ENCODE results near the gene VIPAS39. TPM values are rescaled to one million over a fixed set of nuclear protein-coding genes. Genes with fewer than 3 reads are reported as not detected.

VIPAS39 gene
- total and polyA plus RNA-seq, 9 of the 15 experiments (the other 6 are each of a cell fraction or from before 2014, with no cell fraction given): 5.7 to 25.6 (median 9.9) TPM

DNA sequence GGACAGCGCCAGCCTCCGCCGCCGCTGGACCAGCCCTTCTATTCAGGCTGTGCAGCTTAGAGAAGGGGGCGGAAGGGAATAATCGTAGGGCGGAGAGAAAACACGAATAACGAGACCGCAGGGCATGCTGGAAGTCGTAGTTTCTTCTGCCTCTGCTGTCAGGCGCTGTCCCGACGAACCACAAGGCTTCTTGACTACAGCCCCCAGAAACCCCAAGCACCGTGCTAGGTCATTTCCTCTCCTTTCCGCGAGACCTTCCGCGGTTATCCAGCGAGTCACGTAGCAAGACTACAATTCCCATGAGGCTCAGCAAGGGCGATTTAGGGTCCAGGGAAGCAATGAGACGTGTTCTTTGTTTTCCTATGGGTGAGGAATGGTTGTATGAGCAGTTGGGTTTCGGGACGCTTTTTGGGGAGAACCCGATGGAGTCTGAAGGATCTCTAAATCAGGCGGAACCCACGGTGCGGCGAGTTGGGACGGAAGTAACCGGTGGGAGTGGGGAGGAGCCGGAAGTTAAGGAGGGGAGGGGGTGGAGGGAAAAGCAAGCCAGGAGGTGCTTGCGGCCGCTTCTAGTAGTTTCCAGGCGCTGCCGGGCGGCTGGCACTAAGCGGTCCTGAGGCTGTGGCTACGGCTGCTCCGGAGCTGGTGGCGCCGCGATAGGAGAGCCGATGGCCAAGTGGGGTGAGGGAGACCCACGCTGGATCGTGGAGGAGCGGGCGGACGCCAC, at the start of gene VIPAS39, which contains the start of gene AHSA1 (continued):
- TF ChIP-seq, protein P1, sequence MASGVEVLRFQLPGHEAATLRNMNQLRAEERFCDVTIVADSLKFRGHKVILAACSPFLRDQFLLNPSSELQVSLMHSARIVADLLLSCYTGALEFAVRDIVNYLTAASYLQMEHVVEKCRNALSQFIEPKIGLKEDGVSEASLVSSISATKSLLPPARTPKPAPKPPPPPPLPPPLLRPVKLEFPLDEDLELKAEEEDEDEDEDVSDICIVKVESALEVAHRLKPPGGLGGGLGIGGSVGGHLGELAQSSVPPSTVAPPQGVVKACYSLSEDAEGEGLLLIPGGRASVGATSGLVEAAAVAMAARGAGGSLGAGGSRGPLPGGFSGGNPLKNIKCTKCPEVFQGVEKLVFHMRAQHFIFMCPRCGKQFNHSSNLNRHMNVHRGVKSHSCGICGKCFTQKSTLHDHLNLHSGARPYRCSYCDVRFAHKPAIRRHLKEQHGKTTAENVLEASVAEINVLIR (CRISPR knock-in tag; IDR thresholded peaks at IDR 0.05): peak; percentile 75
- TF ChIP-seq MCM2 (IDR thresholded peaks at IDR 0.05; ENCODE audit: low read depth) (no peak), MAFF (IDR thresholded peaks at IDR 0.05; ENCODE audit: low read length) (no peak; the same call in 1 of the 2 replicates), NR2F6 (CRISPR knock-in tag; IDR thresholded peaks at IDR 0.05) (no peak), MTA2 (IDR thresholded peaks at IDR 0.05; ENCODE audit: low read depth) (no peak), WHSC1 (IDR thresholded peaks at IDR 0.05; ENCODE audit: low read length) (no peak), COPS2 (conservative IDR thresholded peaks at IDR 0.05) (no peak), TBL1XR1 (IDR thresholded peaks at IDR 0.05; ENCODE audit: low read length in 2 of 2) (peak in 1 of 2 experiments; percentile 20; a peak in 1 of 4 replicates), MEF2A (IDR thresholded peaks at IDR 0.05; ENCODE audit: control insufficient read depth, low read depth, low read length) (no peak), ZNF146 (CRISPR knock-in tag; IDR thresholded peaks at IDR 0.05; ENCODE audit: unreplicated experiment) (no peak), ZNF212 (CRISPR knock-in tag; IDR thresholded peaks at IDR 0.05) (no peak), OTX1 (CRISPR knock-in tag; IDR thresholded peaks at IDR 0.05) (peak; percentile 50; the same call in 1 of the 2 replicates), NR2C2 (CRISPR knock-in tag; IDR thresholded peaks at IDR 0.05) (peak; percentile 69; the same call in 1 of the 2 replicates), NR2C2 (tag; IDR thresholded peaks at IDR 0.05) (peak; percentile 98), SMAD2 (IDR thresholded peaks at IDR 0.05; ENCODE audit: low read depth, low read length) (no peak), ZBTB7A (IDR thresholded peaks at IDR 0.05; ENCODE audit: borderline replicate concordance, control insufficient read depth, low read depth, low read length) (no peak), ARNT (IDR thresholded peaks at IDR 0.05) (peak; percentile 64 to 66; a peak in 3 of 4 replicates), GABPB2 (CRISPR knock-in tag; conservative IDR thresholded peaks at IDR 0.05) (no peak), GTF2A2 (tag; IDR thresholded peaks at IDR 0.05) (no peak), FOXK1 (CRISPR knock-in tag; IDR thresholded peaks at IDR 0.05; ENCODE audit: borderline replicate concordance) (no peak)
- TF ChIP-seq, protein P2, sequence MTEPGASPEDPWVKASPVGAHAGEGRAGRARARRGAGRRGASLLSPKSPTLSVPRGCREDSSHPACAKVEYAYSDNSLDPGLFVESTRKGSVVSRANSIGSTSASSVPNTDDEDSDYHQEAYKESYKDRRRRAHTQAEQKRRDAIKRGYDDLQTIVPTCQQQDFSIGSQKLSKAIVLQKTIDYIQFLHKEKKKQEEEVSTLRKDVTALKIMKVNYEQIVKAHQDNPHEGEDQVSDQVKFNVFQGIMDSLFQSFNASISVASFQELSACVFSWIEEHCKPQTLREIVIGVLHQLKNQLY (CRISPR knock-in tag; conservative IDR thresholded peaks at IDR 0.05): no peak
- TF ChIP-seq, protein P3, sequence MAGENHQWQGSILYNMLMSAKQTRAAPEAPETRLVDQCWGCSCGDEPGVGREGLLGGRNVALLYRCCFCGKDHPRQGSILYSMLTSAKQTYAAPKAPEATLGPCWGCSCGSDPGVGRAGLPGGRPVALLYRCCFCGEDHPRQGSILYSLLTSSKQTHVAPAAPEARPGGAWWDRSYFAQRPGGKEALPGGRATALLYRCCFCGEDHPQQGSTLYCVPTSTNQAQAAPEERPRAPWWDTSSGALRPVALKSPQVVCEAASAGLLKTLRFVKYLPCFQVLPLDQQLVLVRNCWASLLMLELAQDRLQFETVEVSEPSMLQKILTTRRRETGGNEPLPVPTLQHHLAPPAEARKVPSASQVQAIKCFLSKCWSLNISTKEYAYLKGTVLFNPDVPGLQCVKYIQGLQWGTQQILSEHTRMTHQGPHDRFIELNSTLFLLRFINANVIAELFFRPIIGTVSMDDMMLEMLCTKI (IDR thresholded peaks at IDR 0.05; ENCODE audit: partially characterized antibody): no peak
- TF ChIP-seq, protein P4, sequence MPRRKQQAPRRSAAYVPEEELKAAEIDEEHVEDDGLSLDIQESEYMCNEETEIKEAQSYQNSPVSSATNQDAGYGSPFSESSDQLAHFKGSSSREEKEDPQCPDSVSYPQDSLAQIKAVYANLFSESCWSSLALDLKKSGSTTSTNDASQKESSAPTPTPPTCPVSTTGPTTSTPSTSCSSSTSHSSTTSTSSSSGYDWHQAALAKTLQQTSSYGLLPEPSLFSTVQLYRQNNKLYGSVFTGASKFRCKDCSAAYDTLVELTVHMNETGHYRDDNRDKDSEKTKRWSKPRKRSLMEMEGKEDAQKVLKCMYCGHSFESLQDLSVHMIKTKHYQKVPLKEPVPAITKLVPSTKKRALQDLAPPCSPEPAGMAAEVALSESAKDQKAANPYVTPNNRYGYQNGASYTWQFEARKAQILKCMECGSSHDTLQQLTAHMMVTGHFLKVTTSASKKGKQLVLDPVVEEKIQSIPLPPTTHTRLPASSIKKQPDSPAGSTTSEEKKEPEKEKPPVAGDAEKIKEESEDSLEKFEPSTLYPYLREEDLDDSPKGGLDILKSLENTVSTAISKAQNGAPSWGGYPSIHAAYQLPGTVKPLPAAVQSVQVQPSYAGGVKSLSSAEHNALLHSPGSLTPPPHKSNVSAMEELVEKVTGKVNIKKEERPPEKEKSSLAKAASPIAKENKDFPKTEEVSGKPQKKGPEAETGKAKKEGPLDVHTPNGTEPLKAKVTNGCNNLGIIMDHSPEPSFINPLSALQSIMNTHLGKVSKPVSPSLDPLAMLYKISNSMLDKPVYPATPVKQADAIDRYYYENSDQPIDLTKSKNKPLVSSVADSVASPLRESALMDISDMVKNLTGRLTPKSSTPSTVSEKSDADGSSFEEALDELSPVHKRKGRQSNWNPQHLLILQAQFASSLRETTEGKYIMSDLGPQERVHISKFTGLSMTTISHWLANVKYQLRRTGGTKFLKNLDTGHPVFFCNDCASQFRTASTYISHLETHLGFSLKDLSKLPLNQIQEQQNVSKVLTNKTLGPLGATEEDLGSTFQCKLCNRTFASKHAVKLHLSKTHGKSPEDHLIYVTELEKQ (CRISPR knock-in tag; IDR thresholded peaks at IDR 0.05): no peak
